ENCODE data around the gene LRRC15. TPM values are rescaled to one million over a fixed set of nuclear protein-coding genes. Genes with fewer than 3 reads are reported as not detected.
A peak's percentile ranks its signal among the peaks of the same experiment; 100 is the strongest.

The LRRC15 gene
- polyA plus RNA-seq, 2 of the 4 experiments (the other 2 are of a cell fraction), result 0.05 to 0.14 TPM

GRCh38 chr3:194314388-194315068 lies 55.0 kb downstream of the LRRC15 start:
- TF ChIP-seq NFE2L2 (conservative IDR thresholded peaks at IDR 0.05; ENCODE audit: low read length) (no peak), POLR2A (IDR thresholded peaks at IDR 0.05; ENCODE audit: low read length) (no peak), REST (IDR thresholded peaks at IDR 0.05) (no peak), MYC (IDR thresholded peaks at IDR 0.05; ENCODE audit: borderline replicate concordance, low read length) (no peak), CTCF (IDR thresholded peaks at IDR 0.05) (no peak), CBX2 (IDR thresholded peaks at IDR 0.05; ENCODE audit: borderline replicate concordance, low read depth) (no peak), RCOR1 (IDR thresholded peaks at IDR 0.05; ENCODE audit: low read depth, low read length) (no peak), POLR2AphosphoS2 (conservative IDR thresholded peaks at IDR 0.05; ENCODE audit: low read length) (no peak), RFX5 (IDR thresholded peaks at IDR 0.05) (no peak), ZC3H11A (IDR thresholded peaks at IDR 0.05) (no peak), EHMT2 (IDR thresholded peaks at IDR 0.05; ENCODE audit: low read depth) (no peak), E2F6 (IDR thresholded peaks at IDR 0.05; ENCODE audit: borderline replicate concordance, low read depth) (no peak), ZFP36 (IDR thresholded peaks at IDR 0.05; ENCODE audit: borderline replicate concordance, partially characterized antibody) (no peak), MAFK (IDR thresholded peaks at IDR 0.05; ENCODE audit: partially characterized antibody) (no peak), BHLHE40 (IDR thresholded peaks at IDR 0.05; ENCODE audit: low read depth, low read length) (no peak), KDM1A (IDR thresholded peaks at IDR 0.05; ENCODE audit: low read depth) (no peak), JUN (IDR thresholded peaks at IDR 0.05) (no peak), BCL3 (IDR thresholded peaks at IDR 0.05) (no peak), KDM5A (IDR thresholded peaks at IDR 0.05) (no peak)
- DNase-seq (ENCODE audit: low read depth in 1 of 2, low spot score in 1 of 2) (no peak), FAIRE-seq (no peak), ATAC-seq (no peak)
- peaks cover 50% of the 10 kb centered on the region for H3K4me1 ChIP-seq
- no peaks in the 10 kb centered on the region for H3K9me3 ChIP-seq
- ChIA-PET CTCF (interaction anchor here (1.0 to 8.9 kb wide), 11 partner anchors 29 to 649 kb away, joined by 3 to 213 read pairs (median 4); partner anchors contain the start of gene HES1), POLR2A (no interaction called here)
- peak overlapping the region; percentile 80 for H3K4me2 ChIP-seq
- WGBS (ENCODE audit: missing lambda C conversion rate), result 89% methylated on average over 13 of the region's 13 CpGs
- H3K27ac ChIP-seq, result peak overlapping the region; percentile 78 to 88
- H3K4me3 ChIP-seq, result peak overlapping the region; percentile 43; the same call in 2 of the 3 replicates
